ENCODE measurements around the gene RALB.
"Not testable (repeated sequence)": the region's sequence is repeated elsewhere in the genome, so short reads cannot be mapped to it uniquely, and the experiment has no call there.

Gene RALB

GRCh38 chr2:120317180-120317533 is 64.5 kb downstream of the RALB start:
- DNase-seq, result no peak

DNA sequence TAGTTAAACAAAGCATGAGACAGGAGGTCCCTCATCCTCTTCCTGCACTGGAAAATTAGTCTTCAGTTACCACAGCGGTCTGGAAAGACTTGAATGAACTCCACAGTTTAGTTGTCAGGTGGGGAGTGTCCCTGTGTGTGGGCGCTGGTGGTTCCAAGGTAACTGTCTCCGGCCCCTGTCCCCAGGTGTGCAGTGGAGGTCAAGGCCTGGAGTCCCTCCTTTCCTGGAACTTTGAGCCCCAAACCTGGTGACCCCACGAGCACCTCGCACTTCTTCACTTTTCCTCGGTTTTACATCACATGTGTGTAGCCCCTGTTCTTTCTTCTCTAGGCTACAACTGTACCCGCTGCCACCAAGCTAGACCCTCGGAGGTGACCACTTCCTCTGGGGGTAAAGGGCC is 65.3 kb downstream of the RALB start:
- DNase-seq, result no peak

DNA sequence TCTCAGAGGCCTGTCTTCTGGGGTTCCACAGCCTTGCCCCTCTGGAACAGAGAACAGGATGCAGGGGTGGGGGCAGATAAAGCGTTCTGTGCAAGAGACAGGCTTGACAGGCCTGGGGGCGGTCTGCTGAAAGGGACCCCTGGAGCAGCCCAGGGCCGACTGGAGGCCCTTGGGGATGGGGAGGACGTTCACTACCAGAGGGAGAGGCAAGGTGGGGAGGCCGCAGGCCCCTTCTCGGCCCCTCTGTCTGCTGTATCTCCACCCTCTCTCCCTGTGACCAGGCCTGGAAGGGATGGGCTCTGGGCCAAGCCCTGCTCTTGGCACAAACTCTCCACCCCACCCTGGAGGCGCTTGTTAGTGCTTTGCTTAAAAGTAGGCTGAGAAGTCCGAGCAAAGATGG is 66.0 kb downstream of the RALB start:
- DNase-seq, result no peak

DNA sequence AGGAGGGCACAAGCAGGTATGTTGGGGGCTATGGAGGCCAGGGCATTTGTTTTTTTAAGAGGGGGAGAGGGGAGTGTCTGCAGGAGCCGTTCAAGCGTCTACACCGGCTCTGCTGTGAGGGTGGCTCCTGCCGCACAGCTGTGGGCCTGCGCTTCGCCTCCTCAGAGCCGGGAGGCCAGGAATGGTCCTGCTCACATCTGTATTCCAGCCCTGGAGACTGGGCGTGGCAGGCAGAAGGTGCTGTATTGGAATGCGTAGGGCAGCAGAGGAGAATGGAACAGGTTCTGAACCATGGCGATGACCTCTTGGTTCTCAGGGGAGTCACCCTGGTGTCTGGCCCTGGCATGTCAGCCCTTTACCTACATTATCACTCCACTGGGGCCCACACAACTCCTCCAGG is 66.5 kb downstream of the RALB start:
- DNase-seq, result no peak

- no peak for DNase-seq
These were observed 67.2 kb downstream of the RALB start for GRCh38 chr2:120319686-120320317.

- no peak for DNase-seq
These were observed 67.7 kb downstream of the RALB start for GRCh38 chr2:120320318-120320851.

- not testable (repeated sequence) for DNase-seq
These were observed 68.4 kb downstream of the RALB start for GRCh38 chr2:120320887-120321556.

GRCh38 chr2:120321721-120322284 is 69.2 kb downstream of the RALB start:
- DNase-seq, result no peak

DNA sequence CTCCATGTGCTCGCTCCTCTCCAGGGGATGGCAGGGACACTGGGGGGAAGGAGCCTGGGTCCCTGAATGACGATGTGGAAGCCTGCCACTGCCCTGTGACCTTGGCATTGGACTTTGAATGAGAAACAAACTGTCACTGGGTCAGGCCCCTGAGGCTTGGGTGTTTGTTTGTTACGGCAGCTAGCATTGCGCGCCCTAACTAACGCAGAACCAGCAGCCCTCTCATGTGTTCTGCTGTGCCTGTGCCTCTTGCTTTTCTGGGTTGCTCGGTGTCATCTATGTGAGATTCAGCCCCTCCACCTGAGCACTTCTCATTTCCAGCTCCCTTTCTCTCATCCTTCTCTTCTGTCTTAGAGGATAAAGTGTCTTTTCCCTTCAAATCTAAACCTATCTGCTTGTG is 69.7 kb downstream of the RALB start:
- no peak for DNase-seq

DNA sequence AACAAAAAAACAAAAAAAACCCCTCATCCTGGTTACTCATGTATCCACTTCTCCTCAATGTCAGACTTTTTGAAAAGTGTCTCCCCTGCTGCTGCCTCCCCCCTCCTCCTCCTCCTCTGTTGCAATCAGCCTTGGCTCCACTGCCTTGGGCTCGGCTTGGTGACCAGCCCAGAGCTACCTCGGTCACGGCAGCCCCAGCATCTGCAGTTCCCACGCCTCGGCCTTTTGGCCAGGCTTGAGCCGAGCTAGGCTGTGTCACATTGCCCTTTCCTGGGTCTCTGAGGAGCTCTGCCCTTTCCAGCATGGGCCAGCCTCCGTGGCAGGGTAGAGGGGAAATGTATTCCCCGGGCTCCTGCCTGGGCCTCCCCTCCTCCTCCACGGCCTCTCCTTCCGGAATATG is 70.6 kb downstream of the RALB start:
- DNase-seq, result no peak

DNA sequence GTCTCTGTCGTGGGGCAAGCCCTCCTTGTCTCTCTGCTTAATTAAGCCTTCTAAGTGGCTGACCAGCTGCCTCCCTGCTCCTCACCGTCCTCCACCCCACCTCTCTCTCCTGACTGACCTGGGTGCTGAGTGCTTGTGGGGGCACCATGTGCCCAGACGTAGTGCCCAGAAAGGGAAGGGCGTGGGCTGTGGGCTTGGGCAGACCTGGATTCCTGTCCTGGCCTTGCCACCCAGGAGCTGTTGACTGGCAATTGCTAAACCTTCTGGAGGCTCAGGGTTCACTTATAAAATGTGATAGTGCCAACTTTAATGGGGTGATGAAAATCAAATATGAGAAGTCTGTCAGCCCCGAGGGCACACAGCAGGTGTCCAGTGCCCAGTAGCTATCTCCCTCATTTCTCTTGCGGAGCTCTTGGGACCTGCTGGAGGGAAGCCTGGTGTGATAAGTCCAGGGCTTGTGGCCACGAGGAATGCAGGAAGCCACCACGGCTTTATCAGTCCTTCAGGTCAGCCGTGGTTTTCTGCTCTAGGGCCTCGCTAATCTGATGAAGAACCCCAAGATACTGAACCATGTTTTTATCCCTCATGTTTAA is 71.3 kb downstream of the RALB start:
- DNase-seq, result no peak

DNA sequence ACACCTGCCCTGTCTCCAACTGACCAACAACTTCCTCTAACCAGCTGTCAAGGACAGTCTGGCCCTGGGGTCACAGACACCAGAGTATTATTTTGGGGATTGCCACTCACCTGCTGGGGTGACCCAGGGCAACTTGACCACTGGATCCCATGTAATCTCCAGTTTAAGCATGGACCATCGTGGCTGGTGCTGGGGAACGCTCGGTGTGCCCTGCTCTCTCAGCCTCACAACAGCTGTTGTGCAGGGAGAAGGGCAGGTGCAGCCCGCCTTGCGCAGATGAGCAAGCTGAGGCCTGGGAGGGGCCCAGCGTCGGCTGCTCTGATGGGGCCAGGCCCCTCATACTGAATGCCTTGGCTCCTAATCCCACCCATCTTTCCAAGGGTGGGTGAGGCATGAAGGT is 72.3 kb downstream of the RALB start:
- peak in 1 of 2 experiments; percentile 61 for DNase-seq

GRCh38 chr2:120326066-120326465 is 73.4 kb downstream of the RALB start:
- DNase-seq, result no peak

DNA sequence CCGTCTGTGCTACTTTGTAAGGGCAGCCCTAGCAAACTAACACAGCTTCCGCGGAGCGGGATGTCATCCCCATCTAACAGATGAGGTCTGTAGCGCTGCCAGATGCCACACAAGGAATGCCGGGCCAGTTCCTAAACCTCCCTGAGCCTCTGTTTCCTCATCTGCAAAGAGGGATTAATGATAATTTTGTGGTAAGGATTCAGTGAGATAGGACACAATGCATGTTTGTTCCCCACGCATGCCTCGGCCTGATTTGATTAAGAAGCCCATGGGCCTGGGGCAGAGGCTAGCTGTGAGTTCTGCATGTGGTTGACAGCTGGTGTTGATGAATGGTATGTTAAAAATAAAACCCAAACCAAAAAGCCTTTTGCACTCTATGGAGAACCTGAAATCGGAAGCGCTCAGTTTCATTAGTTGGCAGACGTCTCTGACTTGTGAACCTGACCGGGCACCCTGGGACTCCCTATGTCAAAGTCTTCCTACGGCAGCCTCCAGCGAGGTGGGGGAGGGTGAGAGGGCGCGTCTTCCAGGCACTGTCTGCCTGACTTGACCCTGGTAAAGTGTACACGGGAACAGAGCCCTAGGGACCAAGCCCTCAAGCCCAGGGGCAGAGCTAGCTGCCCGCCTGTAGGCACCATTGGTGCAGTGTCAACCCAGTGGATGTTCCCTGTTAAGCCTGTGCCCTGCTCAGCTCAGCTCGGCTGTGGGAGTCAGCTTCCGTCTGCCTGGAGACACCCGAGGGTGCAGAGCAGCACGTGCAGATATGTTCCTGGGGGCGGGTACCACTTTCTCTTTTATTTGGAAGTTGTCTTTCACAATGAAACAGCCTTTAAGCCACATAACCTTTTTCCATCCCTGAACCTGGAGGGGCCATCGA is 78.5 kb downstream of the RALB start:
- no peak for DNase-seq

GRCh38 chr2:120331903-120332302 is 79.3 kb downstream of the RALB start:
- DNase-seq, result no peak

DNA sequence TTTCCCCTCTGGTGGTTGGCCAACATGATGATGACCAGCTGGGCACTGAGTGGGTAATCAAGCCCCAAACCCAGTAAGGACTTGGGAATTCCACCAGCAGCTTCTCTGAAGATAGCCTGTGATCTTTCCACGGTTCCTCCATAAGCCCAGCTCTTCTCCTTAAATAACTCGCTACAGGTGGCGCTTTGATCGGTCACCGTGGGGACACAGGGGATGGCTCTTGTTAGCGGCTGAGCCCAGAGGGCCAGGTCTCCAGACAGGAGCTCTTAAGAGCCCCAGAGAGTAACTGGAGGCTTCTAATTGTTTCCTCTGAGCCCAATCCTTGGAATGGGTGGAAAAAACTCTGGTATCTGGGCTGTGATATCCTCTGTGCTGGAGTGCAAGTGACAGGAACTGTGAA is 79.7 kb downstream of the RALB start:
- no peak for DNase-seq

GRCh38 chr2:120334068-120334467 is 81.4 kb downstream of the RALB start:
- DNase-seq, result no peak

DNA sequence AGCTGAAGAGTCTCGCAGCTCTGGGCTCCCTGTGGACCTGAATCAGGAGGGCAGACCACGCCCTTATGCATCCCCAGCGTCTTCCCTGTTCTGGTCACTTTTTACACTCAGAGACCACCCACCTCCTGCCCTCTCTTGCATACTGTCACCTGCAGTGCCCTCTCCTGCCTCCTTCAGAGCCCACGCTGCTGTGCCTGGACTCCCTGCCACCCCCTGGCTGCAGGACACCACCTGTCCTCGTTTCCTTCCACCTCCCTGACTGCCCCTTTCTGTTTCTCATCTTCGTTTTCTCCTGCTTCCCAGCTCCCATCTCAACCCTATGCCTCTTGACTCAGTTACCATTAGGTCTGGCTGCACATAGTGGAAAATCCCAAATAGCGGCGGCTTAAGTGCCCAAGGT is 84.1 kb downstream of the RALB start:
- no peak for DNase-seq

- DNase-seq, result no peak
These were observed 85.4 kb downstream of the RALB start for GRCh38 chr2:120338015-120338414.

DNA sequence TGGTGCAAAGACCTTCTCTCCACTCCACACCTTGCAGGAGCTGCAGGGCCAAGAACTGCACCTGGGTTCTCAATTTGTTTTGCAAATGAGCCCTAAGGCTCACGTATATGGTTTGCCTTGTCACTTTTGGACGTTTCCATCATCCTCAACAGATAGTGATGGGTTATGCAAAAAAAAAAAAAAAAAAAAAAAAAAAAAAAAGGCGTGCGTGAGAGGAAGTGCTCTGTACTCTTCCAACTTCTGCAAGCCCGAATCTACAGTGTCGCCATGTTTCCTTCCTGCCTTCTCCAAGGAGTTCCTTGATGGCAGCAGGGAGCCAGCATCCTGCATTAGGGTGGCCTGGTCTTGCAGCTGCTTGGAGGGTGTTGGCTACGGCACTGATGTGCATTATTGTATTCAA is 89.3 kb downstream of the RALB start:
- DNase-seq, result no peak

GRCh38 chr2:120342446-120342845 is 89.8 kb downstream of the RALB start:
- DNase-seq, result no peak

DNA sequence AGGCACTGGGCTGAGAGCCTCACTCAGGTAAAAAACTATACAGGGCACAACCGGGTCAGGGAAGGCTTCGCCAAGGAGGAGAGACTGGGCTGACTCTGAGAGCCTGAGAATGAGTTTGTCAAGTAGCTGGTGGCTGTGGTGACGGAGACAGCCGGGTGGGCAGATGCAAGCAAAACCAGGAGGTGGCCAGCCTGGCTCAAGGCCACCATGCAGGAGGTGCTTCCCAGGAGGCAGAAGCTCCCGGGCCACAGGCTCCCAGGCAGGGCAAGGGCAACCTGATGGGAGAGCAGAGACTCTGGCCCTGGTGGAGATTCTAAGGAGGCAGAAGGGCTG is 90.4 kb downstream of the RALB start:
- DNase-seq, result no peak

- DNase-seq, result no peak
These were observed 90.9 kb downstream of the RALB start for GRCh38 chr2:120343433-120344105.

All from SHP77 (cell line).